ENCODE results near the gene ITM2B.

- TF ChIP-seq CTCF (IDR thresholded peaks at IDR 0.05): no peak
- TF ChIP-seq POLR2A (IDR thresholded peaks at IDR 0.05): no peak
Measured at GRCh38 chr13:48315969-48316650, 83.1 kb downstream of the ITM2B start.
